Smooth muscle cell (in vitro differentiated cells): ENCODE data around the gene LCN15. TPM values are rescaled to one million over a fixed set of nuclear protein-coding genes. Genes with fewer than 3 reads are reported as not detected.

Source experiments
- microRNA-seq: library from miRNA; unstranded; fragments of <30 nt; microRNA quantifications from one replicate; pipeline ENCODE4, GENCODE V29; 2016; ENCODE audit warnings: borderline number of aligned reads
- polyA plus RNA-seq: library from polyadenylated mRNA; unstranded; fragments of >200 nt; fragmentation: Nextera tagmentation; extraction: Ambion mirVana; gene quantifications from 2 replicates; pipeline ENCODE4 v1.2.1, GENCODE V29; 2016
- small RNA-seq: library from RNA; depleted of rRNA; stranded (forward); fragments of <200 nt; gene quantifications from one replicate; pipeline ENCODE3, GENCODE V24; 2014
- total RNA-seq: library from RNA; depleted of rRNA; stranded (reverse); fragments of >200 nt; gene quantifications from 2 replicates; pipeline ENCODE4 v1.2.3, GENCODE V29; 2014

Gene LCN15
- total and polyA plus RNA-seq, 2 experiments from 2014 or later = not detected

Small RNA genes within 50 kb of the gene (microRNA-seq; reads per million reads assigned to microRNA genes)
- not detected for gene MIR6722

Small RNA genes within 50 kb of the gene (small RNA-seq; reads per million reads assigned to genes)
- gene AL355987.2 (not detected), gene ATP6V1G1P3 (not detected), gene MIR6722 (not detected)

Other genes starting within 250 kb of the LCN15 start
- 7.8 and 13.2 TPM in 2 replicates for gene NOTCH1, start 218.5 kb downstream of the LCN15 start, total RNA-seq
- 7.2 and 11.4 TPM in 2 replicates for gene NOTCH1, start 218.5 kb downstream of the LCN15 start, polyA plus RNA-seq
- 60.3 and 61.8 TPM in 2 replicates for gene EGFL7, start 101.6 kb downstream of the LCN15 start, total RNA-seq
- 196 and 239 TPM in 2 replicates for gene EGFL7, start 101.6 kb downstream of the LCN15 start, polyA plus RNA-seq
- 42.9 and 48.6 TPM in 2 replicates for gene AGPAT2, start 77.1 kb downstream of the LCN15 start, total RNA-seq
- 105 and 122 TPM in 2 replicates for gene AGPAT2, start 77.1 kb downstream of the LCN15 start, polyA plus RNA-seq
- gene DIPK1B, start 51.9 kb downstream of the LCN15 start, total RNA-seq = 14.6 and 25.5 TPM in 2 replicates
- 57.8 and 58.5 TPM in 2 replicates for gene DIPK1B, start 51.9 kb downstream of the LCN15 start, polyA plus RNA-seq
- not detected in 2 replicates for gene LCN10, start 21.6 kb downstream of the LCN15 start, total RNA-seq
- not detected in 2 replicates for gene LCN10, start 21.6 kb downstream of the LCN15 start, polyA plus RNA-seq
- gene LCN6, start 16.0 kb downstream of the LCN15 start, total RNA-seq = not detected in 2 replicates
- not detected in 2 replicates for gene LCN6, start 16.0 kb downstream of the LCN15 start, polyA plus RNA-seq
- gene LCN8, start 6.3 kb downstream of the LCN15 start, total RNA-seq = not detected in 2 replicates
- not detected in 2 replicates for gene LCN8, start 6.3 kb downstream of the LCN15 start, polyA plus RNA-seq
- gene TMEM141, start 26.8 kb upstream of the LCN15 start, total RNA-seq = 59.2 and 75.4 TPM in 2 replicates
- 112 and 118 TPM in 2 replicates for gene TMEM141, start 26.8 kb upstream of the LCN15 start, polyA plus RNA-seq
- 1.2 and 2.0 TPM in 2 replicates for gene CCDC183, start 31.8 kb upstream of the LCN15 start, total RNA-seq
- 3.7 and 9.4 TPM in 2 replicates for gene CCDC183, start 31.8 kb upstream of the LCN15 start, polyA plus RNA-seq
- gene RABL6, start 43.4 kb upstream of the LCN15 start, total RNA-seq = 41.5 and 54.3 TPM in 2 replicates
- 81.6 and 97.2 TPM in 2 replicates for gene RABL6, start 43.4 kb upstream of the LCN15 start, polyA plus RNA-seq
- 1.2 and 1.8 TPM in 2 replicates for gene AJM1, start 78.0 kb upstream of the LCN15 start, total RNA-seq
- gene AJM1, start 78.0 kb upstream of the LCN15 start, polyA plus RNA-seq = 2.9 and 3.7 TPM in 2 replicates
- gene PHPT1, start 84.9 kb upstream of the LCN15 start, total RNA-seq = 110 and 173 TPM in 2 replicates
- gene PHPT1, start 84.9 kb upstream of the LCN15 start, polyA plus RNA-seq = 381 and 435 TPM in 2 replicates
- 3.8 TPM in 2 replicates for gene MAMDC4, start 87.8 kb upstream of the LCN15 start, total RNA-seq
- gene MAMDC4, start 87.8 kb upstream of the LCN15 start, polyA plus RNA-seq = 7.5 and 8.0 TPM in 2 replicates
- gene EDF1, start 101.8 kb upstream of the LCN15 start, total RNA-seq = 304 and 306 TPM in 2 replicates
- gene EDF1, start 101.8 kb upstream of the LCN15 start, polyA plus RNA-seq = 492 and 548 TPM in 2 replicates
- gene TRAF2, start 122.0 kb upstream of the LCN15 start, total RNA-seq = 6.2 and 7.0 TPM in 2 replicates
- 15.9 and 18.0 TPM in 2 replicates for gene TRAF2, start 122.0 kb upstream of the LCN15 start, polyA plus RNA-seq
- gene FBXW5, start 180.2 kb upstream of the LCN15 start, total RNA-seq = 70.5 and 103 TPM in 2 replicates
- gene FBXW5, start 180.2 kb upstream of the LCN15 start, polyA plus RNA-seq = 105 and 109 TPM in 2 replicates
- not detected in 2 replicates for gene C8G, start 180.7 kb upstream of the LCN15 start, total RNA-seq
- gene C8G, start 180.7 kb upstream of the LCN15 start, polyA plus RNA-seq = 1.4 TPM in 1 of 2 replicates, not detected in the other
- not detected in 2 replicates for gene LCN12, start 187.8 kb upstream of the LCN15 start, total RNA-seq
- gene LCN12, start 187.8 kb upstream of the LCN15 start, polyA plus RNA-seq = not detected in 2 replicates
- gene PTGDS, start 213.0 kb upstream of the LCN15 start, total RNA-seq = 119 and 145 TPM in 2 replicates
- gene PTGDS, start 213.0 kb upstream of the LCN15 start, polyA plus RNA-seq = 597 and 611 TPM in 2 replicates
- gene LCNL1, start 218.5 kb upstream of the LCN15 start, total RNA-seq = 0.67 and 1.1 TPM in 2 replicates
- gene LCNL1, start 218.5 kb upstream of the LCN15 start, polyA plus RNA-seq = 0.85 and 0.89 TPM in 2 replicates
- 27.4 and 29.0 TPM in 2 replicates for gene PAXX, start 227.9 kb upstream of the LCN15 start, total RNA-seq
- 61.4 and 62.0 TPM in 2 replicates for gene PAXX, start 227.9 kb upstream of the LCN15 start, polyA plus RNA-seq
- 15.2 and 36.8 TPM in 2 replicates for gene CLIC3, start 232.1 kb upstream of the LCN15 start, total RNA-seq
- 43.9 and 69.9 TPM in 2 replicates for gene CLIC3, start 232.1 kb upstream of the LCN15 start, polyA plus RNA-seq